ENCODE data around the gene DTX3.

DNA sequence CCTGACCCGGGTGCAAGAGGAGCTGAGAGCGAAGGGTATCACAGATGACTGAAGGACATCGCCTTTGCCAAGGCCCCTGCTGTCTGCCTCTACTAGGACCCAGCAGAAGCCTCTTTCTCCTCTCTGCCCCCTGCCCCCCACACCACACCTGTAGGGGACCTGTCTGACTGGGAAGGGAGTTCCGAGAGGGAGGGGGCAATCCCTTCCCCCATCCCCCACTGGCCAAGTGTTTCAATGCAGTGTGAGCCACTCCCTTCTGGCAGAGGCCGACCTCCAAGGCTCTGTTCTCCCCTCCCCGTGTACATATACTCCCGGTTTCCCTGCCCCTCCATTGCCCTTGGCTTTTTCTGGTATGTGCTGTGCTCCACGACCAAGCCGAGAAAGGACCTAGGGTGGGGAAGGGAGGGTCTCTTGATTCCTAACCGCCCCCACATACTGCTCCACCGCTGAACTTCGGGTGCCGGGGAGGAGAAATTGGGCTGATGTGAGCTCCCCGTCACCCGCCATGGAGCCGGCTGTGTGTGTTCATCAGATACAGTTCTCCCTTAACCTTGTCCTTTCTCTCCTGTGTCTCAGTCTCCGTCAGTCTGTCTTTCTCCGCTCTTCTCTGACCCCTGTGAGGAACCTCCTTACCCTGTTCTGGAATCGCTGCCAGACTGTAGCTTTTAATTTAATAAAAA, 4.6 kb downstream of the DTX3 start:
- TF ChIP-seq POLR2A (IDR thresholded peaks at IDR 0.05): no peak
- TF ChIP-seq, protein P1, sequence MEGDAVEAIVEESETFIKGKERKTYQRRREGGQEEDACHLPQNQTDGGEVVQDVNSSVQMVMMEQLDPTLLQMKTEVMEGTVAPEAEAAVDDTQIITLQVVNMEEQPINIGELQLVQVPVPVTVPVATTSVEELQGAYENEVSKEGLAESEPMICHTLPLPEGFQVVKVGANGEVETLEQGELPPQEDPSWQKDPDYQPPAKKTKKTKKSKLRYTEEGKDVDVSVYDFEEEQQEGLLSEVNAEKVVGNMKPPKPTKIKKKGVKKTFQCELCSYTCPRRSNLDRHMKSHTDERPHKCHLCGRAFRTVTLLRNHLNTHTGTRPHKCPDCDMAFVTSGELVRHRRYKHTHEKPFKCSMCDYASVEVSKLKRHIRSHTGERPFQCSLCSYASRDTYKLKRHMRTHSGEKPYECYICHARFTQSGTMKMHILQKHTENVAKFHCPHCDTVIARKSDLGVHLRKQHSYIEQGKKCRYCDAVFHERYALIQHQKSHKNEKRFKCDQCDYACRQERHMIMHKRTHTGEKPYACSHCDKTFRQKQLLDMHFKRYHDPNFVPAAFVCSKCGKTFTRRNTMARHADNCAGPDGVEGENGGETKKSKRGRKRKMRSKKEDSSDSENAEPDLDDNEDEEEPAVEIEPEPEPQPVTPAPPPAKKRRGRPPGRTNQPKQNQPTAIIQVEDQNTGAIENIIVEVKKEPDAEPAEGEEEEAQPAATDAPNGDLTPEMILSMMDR (IDR thresholded peaks at IDR 0.05 in 4 of 5, conservative IDR thresholded peaks at IDR 0.05 in 1 of 5): no peak

All from gastrocnemius medialis (tissue), 4 donors.